ENCODE data around the gene SEC24C. TPM values are rescaled to one million over a fixed set of nuclear protein-coding genes. Genes with fewer than 3 reads are reported as not detected.

The SEC24C gene
- total and polyA plus RNA-seq, 2 of the 4 experiments (the other 2 are of a cell fraction): 74.2 to 88.9 TPM

DNA sequence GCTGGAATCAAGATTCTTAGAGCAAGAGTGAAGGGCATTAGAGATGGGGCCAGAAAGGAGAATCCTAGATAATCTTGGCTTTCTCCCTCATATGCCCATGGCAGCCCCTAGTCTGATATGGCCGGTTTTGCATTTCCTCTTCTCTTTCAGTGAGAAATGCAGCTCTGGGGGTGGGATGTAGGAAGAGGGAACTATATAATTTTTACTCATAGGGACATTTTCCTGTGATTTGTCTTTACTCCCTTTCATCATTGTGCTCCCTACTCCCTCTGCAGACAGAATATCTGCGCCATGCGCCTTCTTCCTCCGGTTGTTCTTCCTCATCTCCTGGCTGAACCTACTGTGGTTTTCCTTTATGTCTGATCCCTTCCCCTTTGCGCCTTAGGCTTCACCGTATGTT is 20.9 kb downstream of the SEC24C start:
- CTCF ChIA-PET: interaction anchor here (0.6 to 1.1 kb wide), 2 partner anchors 20 to 409 kb away, joined by 4 read pairs; partner anchors contain the start of gene SEC24C
- WGBS, 2 experiments (ENCODE audit: extremely low coverage in 2 of 2, insufficient read length in 1 of 2): 100% methylated on average over 4 of the region's 6 CpGs; no CpG with 5 or more reads in 1 of the 2 experiments
- no peak overlapping the region for H3K23ac ChIP-seq (ENCODE audit: low read depth, low read length)
- no peak overlapping the region for H2BK20ac ChIP-seq (ENCODE audit: low read depth, low read length)
- H3K9me3 ChIP-seq (ENCODE audit: control insufficient read depth, insufficient read depth, low read length): no peaks in the 10 kb centered on the region
- no peak overlapping the region for H2AFZ ChIP-seq (replicated peaks; ENCODE audit: low read length, poor library complexity)
- H2BK15ac ChIP-seq (ENCODE audit: low read depth, low read length): no peak overlapping the region
- ATAC-seq (ENCODE audit: low read depth) (no peak), DNase-seq (no peak)
- POLR2A ChIA-PET (ENCODE audit: unreplicated experiment): no interaction called here
- H3K14ac ChIP-seq (replicated peaks; ENCODE audit: low read depth, low read length): no peak overlapping the region
- H3K9me1 ChIP-seq (ENCODE audit: insufficient read depth, low read length): peaks cover 21% of the 10 kb centered on the region
- H3K36me3 ChIP-seq (ENCODE audit: control insufficient read depth, insufficient read depth, low read length): peaks cover 79% of the 10 kb centered on the region
- H3K4me2 ChIP-seq (ENCODE audit: low read depth, low read length): no peak overlapping the region
- dilution Hi-C loops (cut with HindIII; ENCODE audit: low sequenced_read_pairs, unreplicated experiment): no loop called here
- no peak overlapping the region for H3K56ac ChIP-seq (ENCODE audit: extremely low read depth, insufficient read depth, low read length)
- no peak overlapping the region for H2BK5ac ChIP-seq (ENCODE audit: low read depth, low read length, poor library complexity, severe bottlenecking)
- peaks cover 47 to 74% of the 10 kb centered on the region in 2 experiments for H3K79me1 ChIP-seq (ENCODE audit: low read depth in 1 of 2, low read length in 2 of 2)
- no peak overlapping the region for H3K27ac ChIP-seq (ENCODE audit: insufficient read depth, low read length)
- H3K27me3 ChIP-seq (ENCODE audit: control insufficient read depth, insufficient read depth, low read length): no peaks in the 10 kb centered on the region
- H4K20me1 ChIP-seq (ENCODE audit: insufficient read depth, low read length): peaks cover 19% of the 10 kb centered on the region; the same call in 1 of the 2 replicates
- no TSS peak for BruUV-seq (replicated peaks)
- no peak overlapping the region for H3K18ac ChIP-seq (ENCODE audit: low read depth, low read length)
- H4K5ac ChIP-seq (ENCODE audit: low read depth, low read length): no peak overlapping the region
- no peak overlapping the region for H4K8ac ChIP-seq (ENCODE audit: low read depth in 2 of 2, low read length in 2 of 2)
- TF ChIP-seq MAZ (IDR thresholded peaks at IDR 0.05; ENCODE audit: borderline replicate concordance, low read depth, low read length) (no peak), RFX5 (IDR thresholded peaks at IDR 0.05; ENCODE audit: low read depth, low read length) (no peak), POLR2A (IDR thresholded peaks at IDR 0.05; ENCODE audit: low read depth, low read length) (no peak), SMC3 (IDR thresholded peaks at IDR 0.05; ENCODE audit: low read depth, low read length) (no peak), NFE2L2 (IDR thresholded peaks at IDR 0.05; ENCODE audit: low read depth, low read length) (no peak), RAD21 (IDR thresholded peaks at IDR 0.05; ENCODE audit: low read length) (no peak), BHLHE40 (IDR thresholded peaks at IDR 0.05; ENCODE audit: low read depth, low read length) (no peak), RCOR1 (IDR thresholded peaks at IDR 0.05; ENCODE audit: insufficient replicate concordance, low read length) (no peak), FOS (IDR thresholded peaks at IDR 0.05; ENCODE audit: low read depth, low read length) (no peak), CHD1 (IDR thresholded peaks at IDR 0.05; ENCODE audit: low read depth, low read length) (no peak), CEBPB (IDR thresholded peaks at IDR 0.05; ENCODE audit: low read depth, low read length) (no peak)
- TF ChIP-seq, protein P1, sequence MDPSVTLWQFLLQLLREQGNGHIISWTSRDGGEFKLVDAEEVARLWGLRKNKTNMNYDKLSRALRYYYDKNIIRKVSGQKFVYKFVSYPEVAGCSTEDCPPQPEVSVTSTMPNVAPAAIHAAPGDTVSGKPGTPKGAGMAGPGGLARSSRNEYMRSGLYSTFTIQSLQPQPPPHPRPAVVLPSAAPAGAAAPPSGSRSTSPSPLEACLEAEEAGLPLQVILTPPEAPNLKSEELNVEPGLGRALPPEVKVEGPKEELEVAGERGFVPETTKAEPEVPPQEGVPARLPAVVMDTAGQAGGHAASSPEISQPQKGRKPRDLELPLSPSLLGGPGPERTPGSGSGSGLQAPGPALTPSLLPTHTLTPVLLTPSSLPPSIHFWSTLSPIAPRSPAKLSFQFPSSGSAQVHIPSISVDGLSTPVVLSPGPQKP (IDR thresholded peaks at IDR 0.05; ENCODE audit: borderline replicate concordance, low read depth, low read length): no peak
- TF ChIP-seq, protein P2, sequence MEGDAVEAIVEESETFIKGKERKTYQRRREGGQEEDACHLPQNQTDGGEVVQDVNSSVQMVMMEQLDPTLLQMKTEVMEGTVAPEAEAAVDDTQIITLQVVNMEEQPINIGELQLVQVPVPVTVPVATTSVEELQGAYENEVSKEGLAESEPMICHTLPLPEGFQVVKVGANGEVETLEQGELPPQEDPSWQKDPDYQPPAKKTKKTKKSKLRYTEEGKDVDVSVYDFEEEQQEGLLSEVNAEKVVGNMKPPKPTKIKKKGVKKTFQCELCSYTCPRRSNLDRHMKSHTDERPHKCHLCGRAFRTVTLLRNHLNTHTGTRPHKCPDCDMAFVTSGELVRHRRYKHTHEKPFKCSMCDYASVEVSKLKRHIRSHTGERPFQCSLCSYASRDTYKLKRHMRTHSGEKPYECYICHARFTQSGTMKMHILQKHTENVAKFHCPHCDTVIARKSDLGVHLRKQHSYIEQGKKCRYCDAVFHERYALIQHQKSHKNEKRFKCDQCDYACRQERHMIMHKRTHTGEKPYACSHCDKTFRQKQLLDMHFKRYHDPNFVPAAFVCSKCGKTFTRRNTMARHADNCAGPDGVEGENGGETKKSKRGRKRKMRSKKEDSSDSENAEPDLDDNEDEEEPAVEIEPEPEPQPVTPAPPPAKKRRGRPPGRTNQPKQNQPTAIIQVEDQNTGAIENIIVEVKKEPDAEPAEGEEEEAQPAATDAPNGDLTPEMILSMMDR (conservative IDR thresholded peaks at IDR 0.05; ENCODE audit: low read depth, low read length): no peak
- TF ChIP-seq, protein P3, sequence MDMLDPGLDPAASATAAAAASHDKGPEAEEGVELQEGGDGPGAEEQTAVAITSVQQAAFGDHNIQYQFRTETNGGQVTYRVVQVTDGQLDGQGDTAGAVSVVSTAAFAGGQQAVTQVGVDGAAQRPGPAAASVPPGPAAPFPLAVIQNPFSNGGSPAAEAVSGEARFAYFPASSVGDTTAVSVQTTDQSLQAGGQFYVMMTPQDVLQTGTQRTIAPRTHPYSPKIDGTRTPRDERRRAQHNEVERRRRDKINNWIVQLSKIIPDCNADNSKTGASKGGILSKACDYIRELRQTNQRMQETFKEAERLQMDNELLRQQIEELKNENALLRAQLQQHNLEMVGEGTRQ (IDR thresholded peaks at IDR 0.05; ENCODE audit: low read depth, low read length): no peak
- H3K4me1 ChIP-seq (ENCODE audit: control insufficient read depth, insufficient read depth, low read length): peaks cover 9% of the 10 kb centered on the region
- in situ Hi-C loops (cut with MboI; ENCODE audit: low sequenced_read_pairs): no loop called here
- intact Hi-C loops (cut with micrococcal nuclease): no loop called here
- no peak overlapping the region for H2BK120ac ChIP-seq (ENCODE audit: low read depth, low read length)
- no peak overlapping the region for H2AK5ac ChIP-seq (ENCODE audit: low read depth, low read length)
- H2AK9ac ChIP-seq (replicated peaks; ENCODE audit: low read depth, low read length, poor library complexity): no peak overlapping the region
- no peak overlapping the region for H3K9ac ChIP-seq (ENCODE audit: low read depth, low read length)
- no peak overlapping the region for H3K4ac ChIP-seq (ENCODE audit: low read depth, low read length)
- no peak overlapping the region for H4K91ac ChIP-seq (ENCODE audit: insufficient read depth, low read depth, low read length)
- no peak overlapping the region for H3K4me3 ChIP-seq (ENCODE audit: insufficient read depth, low read depth, low read length)

Measured in IMR-90 (cell line).